ENCODE data around the gene HEATR3. TPM values are rescaled to one million over a fixed set of nuclear protein-coding genes. Genes with fewer than 3 reads are reported as not detected.
"Not testable (repeated sequence)": the region's sequence is repeated elsewhere in the genome, so short reads cannot be mapped to it uniquely, and the experiment has no call there.

Gene HEATR3
- total RNA-seq, 2 donors from 2014 or later, result 18.6 to 31.6 TPM

DNA sequence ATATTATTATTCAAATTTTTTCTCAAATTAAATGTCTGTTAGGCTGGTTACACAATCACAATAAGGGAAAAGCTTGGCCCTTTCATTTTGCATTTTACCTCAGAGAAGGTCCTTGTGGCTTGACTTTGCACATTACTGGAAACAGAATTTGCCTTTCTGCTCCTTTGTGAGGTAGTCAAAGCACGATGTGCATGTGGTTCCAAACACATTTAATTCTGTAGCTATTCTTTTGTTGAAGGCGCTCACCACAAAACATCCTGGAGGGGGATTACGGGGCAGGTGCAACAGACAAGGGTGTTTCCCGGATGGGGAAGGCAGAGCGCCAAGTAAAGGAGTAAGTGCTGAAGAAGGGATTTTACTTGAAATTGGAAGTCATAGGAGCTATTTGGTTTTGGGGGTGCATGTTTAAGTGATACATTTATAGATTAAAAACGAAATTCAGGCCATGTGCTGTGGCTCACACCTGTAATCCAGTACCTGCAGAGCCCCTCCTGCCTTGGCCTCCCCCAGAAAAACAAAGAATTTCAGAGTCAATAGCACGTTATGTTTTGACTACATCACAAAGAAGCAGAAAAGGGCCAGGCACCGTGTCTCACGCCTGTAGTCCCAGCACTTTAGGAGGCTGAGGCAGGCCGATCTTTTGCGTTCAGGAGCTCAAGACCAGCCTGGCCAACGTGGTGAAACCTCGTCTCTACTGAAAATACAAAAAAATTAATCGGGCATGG is 56.1 kb downstream of the HEATR3 start:
- ATAC-seq, result peak; percentile 88 to 91
- DNase-seq (ENCODE audit: low spot score in 2 of 2), result peak; percentile 69 to 74
- Mint-ChIP-seq H3K36me3 (peaks cover 0 to 25% of the 10 kb centered on the region in 2 donors), H3K27ac (peak overlapping the region; percentile 78 to 90), H3K9me3 (peaks cover 0 to 14% of the 10 kb centered on the region in 2 donors)

DNA sequence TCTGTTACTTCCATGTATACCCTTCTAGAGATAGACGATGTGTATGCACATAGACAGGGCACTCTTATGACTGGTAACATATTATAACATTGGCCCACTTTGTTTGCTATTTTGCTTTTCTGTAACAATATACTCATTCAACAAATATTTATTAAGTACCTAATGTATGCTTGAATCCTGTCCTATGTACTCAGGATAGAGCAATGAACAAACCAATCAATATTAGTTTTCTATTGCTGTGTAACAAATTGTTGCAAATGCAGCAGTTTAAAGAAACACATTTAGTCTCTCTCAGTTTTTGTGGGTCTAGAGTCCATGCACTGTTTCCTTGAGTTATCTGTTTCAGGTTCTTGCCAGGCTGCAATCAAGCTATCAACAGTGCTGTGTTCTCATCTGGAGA is 57.6 kb downstream of the HEATR3 start:
- peaks cover 0 to 14% of the 10 kb centered on the region in 2 donors for H3K9me3 Mint-ChIP-seq
- DNase-seq (ENCODE audit: low spot score in 2 of 2), result no peak
- peaks cover 0 to 25% of the 10 kb centered on the region in 2 donors for H3K36me3 Mint-ChIP-seq
- no peak overlapping the region for H3K27ac Mint-ChIP-seq
- no peak for ATAC-seq

DNA sequence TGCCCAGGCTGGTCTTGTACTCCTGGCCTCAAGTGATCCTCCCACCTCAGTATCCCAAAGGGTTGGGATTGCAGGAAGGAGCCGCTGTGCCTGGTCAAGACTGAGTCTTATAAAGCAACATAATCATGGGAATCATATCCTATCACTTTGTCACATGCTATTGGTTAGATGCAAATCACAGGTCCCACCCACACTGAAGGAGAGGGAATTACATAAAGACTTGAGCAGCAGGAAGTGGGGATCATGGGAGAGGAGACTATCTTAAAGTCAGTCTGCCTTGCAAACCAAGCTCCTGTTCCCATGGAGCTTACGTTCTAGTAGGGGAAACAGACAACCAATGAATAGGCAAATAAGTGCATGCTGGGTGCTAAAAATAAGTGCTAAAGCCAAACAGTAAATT is 59.0 kb downstream of the HEATR3 start:
- peaks cover 0 to 14% of the 10 kb centered on the region in 2 donors for H3K9me3 Mint-ChIP-seq
- H3K27ac Mint-ChIP-seq, result no peak overlapping the region
- H3K36me3 Mint-ChIP-seq, result peaks cover 0 to 18% of the 10 kb centered on the region in 2 donors
- DNase-seq (ENCODE audit: low spot score in 2 of 2) (no peak), ATAC-seq (no peak)

DNA sequence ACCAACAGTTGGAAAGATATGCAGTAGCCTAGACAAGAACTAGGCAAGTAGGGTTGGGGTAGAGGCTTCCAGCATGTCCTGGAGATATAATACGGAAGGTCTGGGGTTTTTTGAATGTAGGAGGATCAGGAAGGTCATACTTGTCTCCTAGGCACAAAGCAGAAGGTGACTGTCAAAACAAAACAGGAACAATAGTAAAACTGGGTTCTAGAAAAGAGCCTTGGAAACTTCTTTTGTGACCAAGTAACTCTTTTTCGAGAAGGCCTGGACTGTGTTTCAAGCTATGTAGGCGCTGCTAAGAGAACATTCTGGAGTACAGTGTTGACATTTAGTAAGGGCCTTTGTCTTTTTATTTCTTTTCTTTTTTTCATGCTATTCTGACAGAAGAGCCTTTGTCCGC is 60.4 kb downstream of the HEATR3 start:
- ATAC-seq, result no peak
- Mint-ChIP-seq H3K9me3 (peaks cover 0 to 14% of the 10 kb centered on the region in 2 donors), H3K36me3 (peaks cover 0 to 18% of the 10 kb centered on the region in 2 donors), H3K27ac (no peak overlapping the region)
- DNase-seq (ENCODE audit: low spot score in 2 of 2), result no peak

DNA sequence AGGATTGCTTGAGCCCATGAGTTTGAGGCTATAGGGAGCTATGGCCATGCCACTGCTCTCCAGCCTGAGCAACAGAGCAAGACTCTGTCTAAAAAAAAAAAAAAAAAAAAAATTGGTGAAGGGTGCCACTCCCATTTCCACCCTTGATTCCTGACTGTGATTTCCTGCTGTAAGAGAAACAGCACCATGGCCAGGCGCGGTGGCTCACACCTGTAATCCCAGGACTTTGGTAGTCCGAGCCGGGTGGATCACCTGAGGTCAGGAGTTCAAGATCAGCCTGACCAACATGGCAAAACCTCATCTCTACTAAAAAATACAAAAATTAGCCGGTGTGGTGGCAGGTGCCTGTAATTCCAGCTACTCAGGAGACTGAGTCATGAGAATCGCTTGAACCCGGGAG is 66.8 kb downstream of the HEATR3 start:
- DNase-seq (ENCODE audit: low spot score in 2 of 2); H3K36me3 Mint-ChIP-seq; H3K27ac Mint-ChIP-seq; H3K9me3 Mint-ChIP-seq; ATAC-seq: not testable (repeated sequence)

DNA sequence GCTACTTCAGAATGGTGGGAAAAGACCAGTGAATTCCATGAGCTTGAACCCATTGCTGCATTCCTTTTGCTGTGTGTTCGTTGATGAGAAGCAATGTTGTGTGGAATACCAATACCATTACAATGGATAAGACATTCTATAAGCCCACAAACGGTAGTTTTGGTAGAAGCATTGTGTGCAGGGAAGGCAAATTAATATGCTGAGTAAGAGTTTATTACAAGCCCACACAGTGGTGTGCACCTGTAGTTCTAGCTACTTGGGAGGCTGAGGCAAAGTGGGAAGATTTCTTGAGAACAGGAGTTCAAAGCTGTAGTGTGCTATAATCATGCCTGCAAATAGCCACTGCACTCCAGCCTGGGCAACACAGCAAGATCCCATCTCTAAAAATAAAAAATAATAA is 67.4 kb downstream of the HEATR3 start:
- no peaks in the 10 kb centered on the region for H3K9me3 Mint-ChIP-seq
- ATAC-seq (no peak), DNase-seq (ENCODE audit: low spot score in 2 of 2) (no peak)
- no peaks in the 10 kb centered on the region for H3K36me3 Mint-ChIP-seq
- no peak overlapping the region for H3K27ac Mint-ChIP-seq

DNA sequence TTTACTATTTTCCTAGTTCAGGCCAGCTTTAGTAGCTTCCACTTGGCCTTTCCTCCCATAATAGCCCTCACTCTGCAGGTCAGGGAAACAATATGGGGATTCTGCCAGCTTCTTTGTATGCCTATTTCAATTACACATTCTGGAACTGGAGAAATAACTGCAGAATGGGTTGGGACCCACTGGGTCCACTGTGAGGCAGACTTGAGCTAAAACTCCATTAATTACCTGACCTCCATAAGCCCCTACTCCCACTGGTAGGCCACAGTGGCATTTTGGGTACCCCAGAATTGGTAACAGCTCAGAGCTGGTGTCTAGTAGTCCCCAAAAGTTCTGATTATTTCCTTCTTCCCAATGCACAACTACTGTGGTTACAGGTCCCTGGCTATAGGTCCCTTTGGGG is 70.6 kb downstream of the HEATR3 start:
- ATAC-seq (no peak), DNase-seq (ENCODE audit: low spot score in 2 of 2) (no peak)
- Mint-ChIP-seq H3K27ac (no peak overlapping the region), H3K9me3 (no peaks in the 10 kb centered on the region), H3K36me3 (no peaks in the 10 kb centered on the region)

DNA sequence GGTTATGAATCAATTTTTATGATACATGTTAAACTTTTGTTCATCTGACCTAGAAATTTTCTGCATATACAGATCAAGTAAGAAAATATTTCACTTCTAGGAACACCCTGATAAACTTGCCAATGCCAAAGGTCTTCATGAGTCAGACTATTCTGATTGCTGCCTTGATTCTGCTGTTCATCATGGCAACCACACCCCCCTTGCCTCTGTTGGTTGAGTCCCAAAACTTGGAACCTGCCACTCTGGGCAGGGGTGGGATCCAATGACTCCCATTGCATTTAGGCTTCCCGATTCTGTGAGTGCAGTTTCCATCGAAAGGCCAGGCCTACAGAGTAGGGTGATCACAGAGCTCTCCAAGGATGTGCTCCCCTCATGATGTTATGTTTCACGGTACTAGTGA is 71.5 kb downstream of the HEATR3 start:
- DNase-seq (ENCODE audit: low spot score in 2 of 2) (no peak), ATAC-seq (no peak)
- H3K36me3 Mint-ChIP-seq, result no peaks in the 10 kb centered on the region
- no peak overlapping the region for H3K27ac Mint-ChIP-seq
- H3K9me3 Mint-ChIP-seq, result no peaks in the 10 kb centered on the region

DNA sequence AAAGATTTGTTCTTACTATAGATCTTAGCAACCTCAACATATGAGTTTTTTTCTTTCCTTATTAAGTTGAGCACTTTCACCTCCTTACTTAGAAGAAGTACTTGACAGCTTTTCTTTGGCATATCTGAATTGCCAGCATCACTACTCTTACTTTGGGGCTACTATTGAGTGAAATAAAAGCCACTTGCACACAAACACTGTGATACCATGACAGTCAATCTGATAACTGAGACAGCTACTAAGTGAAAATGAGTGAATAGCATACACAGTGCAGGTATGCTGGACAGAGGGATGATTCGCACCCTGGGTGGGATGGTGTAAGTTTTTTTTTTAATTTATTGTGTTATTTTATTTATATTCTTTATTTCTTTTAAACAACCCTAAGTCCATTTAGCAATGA is 73.8 kb downstream of the HEATR3 start:
- no peak for DNase-seq (ENCODE audit: low spot score in 2 of 2)
- ATAC-seq, result peak in 1 of 2 donors; percentile 93
- no peak overlapping the region for H3K27ac Mint-ChIP-seq
- no peaks in the 10 kb centered on the region for H3K36me3 Mint-ChIP-seq
- H3K9me3 Mint-ChIP-seq, result no peaks in the 10 kb centered on the region

DNA sequence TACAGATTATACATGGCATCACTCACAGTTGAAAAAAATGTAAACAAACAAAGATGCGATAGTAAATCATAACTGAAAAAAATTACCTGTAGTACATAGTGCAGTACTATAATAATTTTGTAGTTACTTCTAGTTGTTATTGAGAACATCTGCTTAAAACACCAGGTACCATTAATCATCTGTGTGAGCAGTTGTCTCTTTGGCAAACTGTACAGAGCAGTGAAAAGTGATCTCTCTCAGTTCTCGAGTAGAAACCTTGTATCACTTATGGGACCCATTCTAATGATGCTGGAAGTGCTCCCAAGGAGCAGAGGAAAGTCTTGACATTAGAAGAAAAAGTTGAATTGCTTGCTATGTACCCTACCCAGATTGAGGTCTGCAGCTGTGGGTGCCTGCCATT is 78.4 kb downstream of the HEATR3 start:
- ATAC-seq (no peak), DNase-seq (ENCODE audit: low spot score in 2 of 2) (no peak)
- H3K27ac Mint-ChIP-seq, result no peak overlapping the region
- no peaks in the 10 kb centered on the region for H3K9me3 Mint-ChIP-seq
- H3K36me3 Mint-ChIP-seq, result no peaks in the 10 kb centered on the region

DNA sequence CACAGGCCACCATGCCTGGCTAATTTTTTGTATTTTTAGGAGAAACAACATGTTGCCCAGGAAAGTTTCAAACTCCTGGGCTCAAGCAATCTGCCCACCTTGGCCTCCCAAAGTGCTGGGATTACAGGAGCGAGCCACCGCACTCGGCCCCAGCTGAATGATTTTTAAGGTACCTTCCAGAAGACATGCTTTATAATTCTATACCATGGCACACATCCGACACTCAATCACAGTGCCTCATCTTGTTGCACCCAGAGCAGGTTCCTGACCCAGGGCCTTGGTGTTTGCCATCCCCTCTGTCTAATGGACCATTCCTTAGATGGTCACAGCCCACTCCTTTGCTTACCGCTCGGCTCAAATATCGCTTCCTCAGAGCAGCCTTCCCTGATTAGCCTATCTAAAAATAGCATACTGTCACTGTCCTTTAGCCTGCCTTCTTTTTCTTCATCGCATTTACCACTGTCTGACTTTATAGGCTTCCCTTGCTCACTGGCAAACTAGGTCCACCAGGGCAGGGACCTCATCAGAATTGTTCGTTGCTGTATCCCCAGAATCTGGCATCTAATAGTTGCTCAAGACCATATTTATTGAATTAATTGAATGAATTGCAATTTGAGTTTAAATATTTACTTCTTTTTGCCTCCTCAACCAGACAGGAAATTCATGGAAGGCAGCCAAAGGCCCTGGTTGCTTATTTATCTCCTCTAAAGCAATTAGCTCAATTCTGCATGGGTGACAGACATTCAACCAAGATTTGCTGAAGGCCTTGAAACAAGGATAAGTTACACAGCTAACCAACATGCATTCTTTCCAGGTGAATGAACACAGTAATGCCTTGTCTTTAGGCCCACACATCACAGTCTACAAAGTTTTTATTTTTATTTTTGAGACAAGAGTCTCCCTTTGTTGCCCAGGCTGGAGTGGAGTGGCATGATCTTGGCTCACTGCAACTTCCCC is 81.0 kb downstream of the HEATR3 start:
- no peaks in the 10 kb centered on the region for H3K9me3 Mint-ChIP-seq
- DNase-seq (ENCODE audit: low spot score in 2 of 2), result no peak
- no peaks in the 10 kb centered on the region for H3K36me3 Mint-ChIP-seq
- H3K27ac Mint-ChIP-seq, result peak overlapping the region in 1 of 2 donors; percentile 9
- ATAC-seq, result no peak

DNA sequence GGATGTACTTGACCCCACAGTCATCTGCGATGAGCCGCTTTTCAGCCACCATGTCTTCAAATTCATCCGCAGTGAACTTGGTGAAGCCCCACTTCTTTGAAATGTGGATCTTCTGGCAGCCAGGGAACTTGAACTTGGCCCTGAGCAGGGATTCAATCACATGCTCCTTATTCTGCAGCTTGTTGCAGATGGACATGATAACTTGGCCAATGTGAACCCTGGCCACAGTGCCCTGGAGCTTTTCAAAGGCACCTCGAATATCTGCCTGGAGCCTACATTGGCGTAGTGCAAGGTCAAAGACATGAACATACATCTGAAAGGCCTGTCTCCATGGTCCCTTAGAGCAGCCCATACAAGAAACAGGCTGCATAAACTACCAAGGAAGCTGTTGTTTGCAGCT is 85.6 kb downstream of the HEATR3 start:
- Mint-ChIP-seq H3K27ac (peak overlapping the region; percentile 99), H3K36me3 (peaks cover 9 to 16% of the 10 kb centered on the region in 2 donors), H3K9me3 (no peaks in the 10 kb centered on the region)
- DNase-seq (ENCODE audit: low spot score in 2 of 2), result no peak
- ATAC-seq, result no peak

DNA sequence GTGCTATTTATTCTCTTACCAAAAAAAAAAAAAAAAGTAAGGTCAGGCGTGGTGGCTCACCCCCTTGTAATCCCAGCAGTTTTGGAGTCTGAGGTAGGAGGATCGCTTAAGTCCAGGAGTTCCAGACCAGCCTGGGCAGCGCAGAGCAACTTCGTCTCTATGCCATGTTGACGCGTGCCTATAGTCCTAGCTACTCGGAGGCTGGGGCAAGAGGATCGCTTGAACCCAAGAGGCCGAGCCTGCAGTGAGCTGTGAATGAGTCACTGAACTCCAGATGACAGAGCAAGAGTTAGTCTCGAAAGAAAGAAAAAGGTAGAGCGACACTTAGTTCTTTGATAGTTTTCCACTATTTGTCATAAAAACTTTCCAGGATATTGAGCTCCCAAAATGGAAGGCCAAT is 86.0 kb downstream of the HEATR3 start:
- peak; percentile 37 to 61 for DNase-seq (ENCODE audit: low spot score in 2 of 2)
- H3K27ac Mint-ChIP-seq, result peak overlapping the region; percentile 99
- ATAC-seq, result peak in 1 of 2 donors; percentile 45
- H3K36me3 Mint-ChIP-seq, result peaks cover 9 to 16% of the 10 kb centered on the region in 2 donors
- H3K9me3 Mint-ChIP-seq, result no peaks in the 10 kb centered on the region

DNA sequence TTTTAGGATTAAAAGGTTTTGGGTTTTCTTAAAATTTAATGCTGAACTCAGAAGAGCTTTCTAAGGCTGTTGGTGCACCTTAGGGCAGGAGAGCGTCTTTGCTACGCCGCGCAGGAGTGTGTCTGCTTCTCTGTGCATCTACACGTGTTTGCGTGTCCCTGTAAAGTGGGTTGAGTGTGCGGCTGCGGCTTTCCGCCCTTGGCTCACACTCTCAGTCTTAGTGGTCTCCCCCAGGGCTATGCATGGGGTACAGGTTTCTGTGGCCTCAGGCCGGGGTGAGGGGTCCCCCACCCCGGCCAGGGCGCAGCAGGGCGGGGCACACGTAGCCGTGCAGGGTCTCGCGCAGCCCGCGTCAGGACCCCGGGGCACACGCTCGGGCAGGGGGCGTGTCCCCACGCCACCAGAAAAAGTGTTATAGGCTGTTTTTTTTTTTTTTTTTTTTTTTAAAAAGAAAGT is 86.6 kb downstream of the HEATR3 start:
- H3K27ac Mint-ChIP-seq, result peak overlapping the region; percentile 99
- DNase-seq (ENCODE audit: low spot score in 2 of 2), result peak; percentile 81 to 91
- peaks cover 9 to 16% of the 10 kb centered on the region in 2 donors for H3K36me3 Mint-ChIP-seq
- H3K9me3 Mint-ChIP-seq, result no peaks in the 10 kb centered on the region
- ATAC-seq, result peak; percentile 84 to 85

DNA sequence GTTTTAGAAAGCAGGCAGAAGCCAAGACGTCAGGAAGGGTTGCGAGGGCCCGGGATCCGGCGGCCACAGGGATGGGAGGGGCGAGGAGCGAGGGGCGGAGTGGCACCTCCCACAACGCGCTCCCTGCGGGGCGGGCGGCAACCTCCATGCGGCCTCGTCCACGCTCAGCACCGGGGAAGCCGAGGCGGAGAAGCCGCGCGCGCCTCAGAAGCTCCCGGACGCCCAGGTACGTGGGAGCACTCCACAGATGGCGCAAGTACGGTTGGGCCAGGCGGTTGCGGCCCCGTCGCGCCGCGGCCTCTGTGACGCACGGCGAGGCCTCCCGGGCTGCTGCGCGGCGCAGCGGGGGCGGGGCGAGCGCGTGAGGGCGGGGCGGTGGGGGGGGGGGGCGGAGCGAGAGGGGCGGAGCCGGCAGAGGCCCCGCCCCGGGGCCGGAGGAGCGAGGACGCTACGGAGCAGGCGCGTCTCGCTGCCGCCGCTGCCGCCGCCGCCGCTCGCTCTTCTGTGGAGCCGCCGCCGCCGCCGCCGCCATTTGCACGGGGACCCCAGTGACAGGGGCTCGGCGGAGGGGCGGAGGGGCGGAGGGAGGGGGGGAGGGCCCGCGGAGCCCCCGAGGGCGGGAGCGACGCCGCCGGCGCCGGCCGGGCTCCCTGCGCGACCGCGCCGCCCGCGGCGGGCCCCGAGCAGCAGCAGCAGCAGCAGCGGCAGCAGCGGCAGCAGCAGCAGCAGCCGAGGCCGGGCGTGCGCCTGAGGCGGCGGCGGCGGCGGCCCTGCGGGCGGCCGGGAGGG is 87.2 kb downstream of the HEATR3 start, which contains the start of gene TENT4B:
TENT4B (plus strand) TSS at position 500 of the 789 bp plus-strand sequence. CDS start 316 bp downstream, outside the sequence.
- DNase-seq (ENCODE audit: low spot score in 2 of 2) (peak; percentile 85 to 92), ATAC-seq (peak; percentile 70 to 76)
- Mint-ChIP-seq H3K27ac (peak within 1 kb of the TSS; percentile 99), H3K36me3 (peaks cover 9 to 16% of the 10 kb centered on the region in 2 donors), H3K9me3 (no peaks in the 10 kb centered on the region)

DNA sequence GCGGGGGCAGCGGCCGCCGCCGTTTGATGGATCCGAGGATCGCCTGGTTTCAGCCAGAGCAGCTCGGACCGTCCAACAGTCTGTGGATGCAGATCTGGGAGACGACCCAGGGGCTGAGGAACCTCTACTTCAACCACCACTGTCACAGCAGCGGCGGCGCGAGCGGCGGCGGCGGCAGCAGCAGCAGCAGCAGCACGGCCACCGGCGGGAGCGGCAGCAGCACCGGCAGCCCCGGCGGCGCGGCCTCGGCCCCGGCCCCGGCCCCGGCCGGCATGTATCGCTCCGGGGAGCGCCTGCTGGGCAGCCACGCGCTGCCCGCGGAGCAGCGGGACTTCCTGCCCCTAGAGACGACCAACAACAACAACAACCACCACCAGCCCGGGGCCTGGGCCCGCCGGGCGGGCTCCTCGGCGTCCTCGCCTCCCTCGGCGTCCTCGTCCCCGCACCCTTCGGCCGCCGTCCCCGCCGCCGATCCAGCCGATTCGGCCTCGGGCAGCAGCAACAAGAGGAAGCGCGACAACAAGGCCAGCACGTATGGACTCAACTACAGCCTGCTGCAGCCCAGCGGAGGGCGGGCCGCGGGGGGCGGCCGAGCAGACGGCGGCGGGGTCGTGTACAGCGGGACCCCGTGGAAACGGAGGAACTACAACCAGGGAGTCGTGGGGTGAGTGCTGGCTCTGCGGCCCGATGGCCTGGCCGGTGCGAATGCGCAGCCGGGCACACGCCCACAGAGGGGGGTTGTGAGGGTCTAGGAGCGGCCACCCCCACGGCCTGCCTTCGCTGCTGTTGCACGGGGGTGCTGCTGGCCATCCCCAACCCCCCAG is 88.0 kb downstream of the HEATR3 start:
- DNase-seq (ENCODE audit: low spot score in 2 of 2), result peak; percentile 46 to 60
- H3K27ac Mint-ChIP-seq, result peak overlapping the region; percentile 67 to 87
- H3K36me3 Mint-ChIP-seq, result peaks cover 9 to 16% of the 10 kb centered on the region in 2 donors
- no peaks in the 10 kb centered on the region for H3K9me3 Mint-ChIP-seq
- ATAC-seq, result no peak
